ENCODE data around the gene LRRC7.

LRRC7 gene

DNA sequence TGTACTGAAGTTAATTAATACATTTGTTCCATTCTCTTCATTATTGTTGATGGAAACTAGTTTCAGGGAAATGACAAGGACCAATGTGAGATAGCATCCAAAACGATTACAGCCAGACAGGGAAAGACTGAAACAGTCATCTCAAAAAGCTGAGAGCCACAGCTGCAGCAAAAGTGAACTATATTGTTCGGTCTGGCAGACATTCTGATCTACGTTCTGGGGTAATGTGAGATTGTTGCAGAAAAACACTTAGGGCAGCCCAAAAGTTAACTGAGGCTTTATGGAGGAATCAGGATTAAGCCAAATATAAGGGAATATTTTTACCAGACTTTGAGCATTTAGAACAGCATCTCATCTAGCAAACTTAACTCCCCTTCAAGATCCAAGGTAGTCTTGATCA, 524.8 kb downstream of the LRRC7 start:
- no peak for DNase-seq
- in situ Hi-C loops (cut with MboI; ENCODE audit: low pct_unique_long_range_greater_than_20kb, low sequenced_read_pairs): no loop called here

- no peak for DNase-seq
- in situ Hi-C loops (cut with MboI; ENCODE audit: low pct_unique_long_range_greater_than_20kb, low sequenced_read_pairs): no loop called here
Observed at GRCh38 chr1:70093250-70093975, 525.7 kb downstream of the LRRC7 start.

- DNase-seq: no peak
- in situ Hi-C loops (cut with MboI; ENCODE audit: low pct_unique_long_range_greater_than_20kb, low sequenced_read_pairs): no loop called here
Observed at GRCh38 chr1:70101231-70101630, 533.5 kb downstream of the LRRC7 start.

DNA sequence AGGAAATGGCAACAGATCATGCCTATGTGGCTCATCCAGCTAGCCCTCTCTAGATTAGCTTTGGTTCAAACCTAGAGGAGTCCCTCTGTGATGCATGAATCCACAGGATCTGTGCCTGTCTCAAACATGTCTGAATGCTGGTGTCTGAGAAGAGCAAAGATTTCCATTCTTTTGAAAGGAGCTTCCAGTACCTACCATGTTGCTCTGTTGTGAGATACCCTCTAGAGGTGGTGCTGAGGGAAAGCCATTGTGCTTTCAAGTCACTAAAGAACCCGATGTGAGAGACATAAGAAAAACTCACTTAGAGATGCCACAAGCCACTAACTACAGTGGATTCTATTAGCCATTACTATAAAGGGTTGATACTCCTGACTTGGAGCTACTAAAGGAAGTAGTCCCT, 534.1 kb downstream of the LRRC7 start:
- in situ Hi-C loops (cut with MboI; ENCODE audit: low pct_unique_long_range_greater_than_20kb, low sequenced_read_pairs): no loop called here
- no peak for DNase-seq

DNA sequence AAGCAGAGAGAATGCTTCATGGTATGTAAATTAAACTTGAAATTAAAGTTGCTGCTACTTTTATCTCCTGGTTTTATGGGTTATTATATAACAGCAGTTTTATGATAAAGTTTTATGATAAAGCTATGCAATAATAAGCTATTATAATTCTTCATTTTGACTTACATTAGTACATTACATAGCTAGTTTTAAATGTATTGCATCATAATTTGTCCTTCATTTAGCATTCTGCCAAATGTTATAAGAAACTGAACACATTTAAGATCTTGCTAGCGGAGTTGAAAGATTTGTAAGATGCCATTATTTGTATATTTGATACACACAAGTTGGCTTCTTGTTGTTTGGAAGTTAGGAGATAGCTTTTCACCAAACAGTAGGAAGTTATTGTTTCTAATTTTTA, 536.0 kb downstream of the LRRC7 start:
- DNase-seq: no peak
- in situ Hi-C loops (cut with MboI; ENCODE audit: low pct_unique_long_range_greater_than_20kb, low sequenced_read_pairs): no loop called here

DNA sequence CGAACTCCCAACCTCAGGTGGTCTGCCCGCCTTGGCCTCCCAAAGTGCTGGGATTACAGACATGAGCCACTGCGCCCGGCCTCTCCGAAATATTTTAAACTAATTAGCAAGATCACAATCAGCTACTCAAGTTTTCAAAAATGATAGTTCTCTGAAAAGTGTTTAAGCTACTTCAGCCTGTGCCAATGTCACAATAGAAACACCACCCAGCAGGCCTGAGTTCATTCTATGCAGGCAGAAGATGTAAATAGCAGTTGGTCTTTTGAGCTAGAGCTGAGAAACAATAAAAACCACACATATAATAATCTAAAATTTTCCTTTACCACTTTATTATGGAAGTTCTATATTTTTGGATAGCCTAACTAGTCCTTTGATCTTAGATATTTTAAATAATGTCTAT, 541.5 kb downstream of the LRRC7 start:
- DNase-seq: no peak
- in situ Hi-C loops (cut with MboI; ENCODE audit: low pct_unique_long_range_greater_than_20kb, low sequenced_read_pairs): no loop called here

GRCh38 chr1:70112838-70113237, 545.1 kb downstream of the LRRC7 start:
- in situ Hi-C loops (cut with MboI; ENCODE audit: low pct_unique_long_range_greater_than_20kb, low sequenced_read_pairs): no loop called here

DNA sequence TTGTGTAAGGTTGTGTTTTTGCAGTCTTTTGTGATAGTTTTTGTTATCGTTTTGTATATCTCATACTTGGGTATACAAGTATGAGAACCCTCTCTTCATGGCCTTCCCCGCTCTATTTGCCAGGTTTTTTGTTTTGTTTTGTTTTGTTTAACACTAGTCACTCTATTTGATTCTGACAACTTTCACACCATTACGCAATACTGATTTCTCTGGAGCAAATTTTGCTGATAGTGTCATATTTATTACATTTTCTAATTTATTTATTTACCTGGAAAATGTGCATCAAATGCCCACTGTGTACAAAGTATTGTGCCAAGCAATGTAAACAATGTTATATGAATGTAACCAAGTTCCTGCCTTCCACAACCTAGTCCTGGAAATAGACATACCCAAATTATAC, 547.6 kb downstream of the LRRC7 start:
- DNase-seq: no peak
- in situ Hi-C loops (cut with MboI; ENCODE audit: low pct_unique_long_range_greater_than_20kb, low sequenced_read_pairs): no loop called here

More at GRCh38 chr1:70112838-70113237, 545.1 kb downstream of the LRRC7 start:
- no peak for DNase-seq

DNA sequence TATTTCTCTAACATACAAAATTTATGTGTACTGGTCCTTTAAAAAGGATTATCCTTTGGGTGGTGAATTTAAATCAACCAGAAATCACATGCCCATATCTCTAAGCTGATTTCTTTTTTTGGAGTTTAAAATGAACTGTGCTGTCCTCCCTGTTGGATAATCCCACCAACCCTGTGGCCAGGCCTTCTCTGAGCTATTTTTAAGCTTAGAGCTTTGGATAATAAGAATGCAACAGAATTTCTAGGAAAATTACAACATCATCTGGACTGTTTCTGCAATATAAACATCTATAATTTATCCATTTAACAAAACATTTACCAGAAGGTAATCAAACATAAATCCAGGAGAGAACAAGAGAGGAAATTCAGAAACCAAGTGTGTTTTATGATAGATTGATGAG, 549.3 kb downstream of the LRRC7 start:
- no peak for DNase-seq
- in situ Hi-C loops (cut with MboI; ENCODE audit: low pct_unique_long_range_greater_than_20kb, low sequenced_read_pairs): no loop called here

GRCh38 chr1:70134148-70134547, 566.4 kb downstream of the LRRC7 start:
- in situ Hi-C loops (cut with MboI; ENCODE audit: low pct_unique_long_range_greater_than_20kb, low sequenced_read_pairs): no loop called here

GRCh38 chr1:70140343-70140742, 572.6 kb downstream of the LRRC7 start:
- in situ Hi-C loops (cut with MboI; ENCODE audit: low pct_unique_long_range_greater_than_20kb, low sequenced_read_pairs): no loop called here
- DNase-seq: no peak

More at GRCh38 chr1:70134148-70134547, 566.4 kb downstream of the LRRC7 start:
- DNase-seq: no peak

DNA sequence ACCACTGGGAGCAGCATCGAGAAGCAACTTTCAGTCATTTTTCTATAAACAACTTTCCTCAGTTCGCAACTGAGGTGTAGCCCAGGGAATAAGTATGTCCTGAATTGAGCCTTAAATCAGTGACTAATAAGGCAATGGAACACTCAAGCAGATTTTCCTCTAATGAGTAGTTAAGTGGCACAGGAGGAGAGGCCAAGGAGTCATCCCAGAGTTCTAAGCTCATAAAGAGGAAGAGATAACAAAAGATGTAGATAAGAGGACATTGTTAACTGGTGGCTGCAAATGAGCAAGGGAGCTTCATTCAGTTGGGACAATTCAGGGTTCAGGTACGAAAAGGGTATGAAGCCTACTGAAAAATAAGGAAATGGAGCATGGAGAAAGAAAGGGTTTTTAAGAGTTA, 573.2 kb downstream of the LRRC7 start:
- no peak for DNase-seq
- in situ Hi-C loops (cut with MboI; ENCODE audit: low pct_unique_long_range_greater_than_20kb, low sequenced_read_pairs): no loop called here

GRCh38 chr1:70142075-70142474, 574.4 kb downstream of the LRRC7 start:
- DNase-seq: no peak
- in situ Hi-C loops (cut with MboI; ENCODE audit: low pct_unique_long_range_greater_than_20kb, low sequenced_read_pairs): no loop called here

GRCh38 chr1:70143048-70143659, 575.4 kb downstream of the LRRC7 start:
- in situ Hi-C loops (cut with MboI; ENCODE audit: low pct_unique_long_range_greater_than_20kb, low sequenced_read_pairs): no loop called here
- DNase-seq: no peak

GRCh38 chr1:70146488-70146887, 578.8 kb downstream of the LRRC7 start:
- in situ Hi-C loops (cut with MboI; ENCODE audit: low pct_unique_long_range_greater_than_20kb, low sequenced_read_pairs): no loop called here
- DNase-seq: no peak

DNA sequence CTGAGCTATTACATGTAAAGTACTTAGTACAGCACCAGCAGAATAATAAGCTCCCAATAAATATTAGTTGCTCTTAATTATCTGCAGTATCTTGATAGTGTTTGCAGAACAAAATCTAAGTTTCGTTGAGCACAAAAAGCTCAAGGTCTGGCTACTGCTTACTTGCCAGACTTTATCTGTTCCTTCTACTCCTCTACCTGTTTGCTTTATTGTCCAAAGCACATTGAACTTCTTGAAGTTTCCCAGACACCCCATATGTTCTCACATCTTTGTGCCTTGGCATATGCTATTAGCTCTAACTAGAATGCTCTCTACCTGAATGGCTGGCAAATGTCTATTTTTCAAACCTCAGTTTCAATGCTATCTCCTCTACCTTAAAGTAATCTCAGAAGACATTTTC, 582.7 kb downstream of the LRRC7 start:
- in situ Hi-C loops (cut with MboI; ENCODE audit: low pct_unique_long_range_greater_than_20kb, low sequenced_read_pairs): no loop called here
- no peak for DNase-seq

- no peak for DNase-seq
Observed at GRCh38 chr1:70153739-70154138, 586.0 kb downstream of the LRRC7 start.

GRCh38 chr1:70156529-70157120, 588.9 kb downstream of the LRRC7 start:
- DNase-seq: no peak
- in situ Hi-C loops (cut with MboI; ENCODE audit: low pct_unique_long_range_greater_than_20kb, low sequenced_read_pairs): no loop called here

More at GRCh38 chr1:70153739-70154138, 586.0 kb downstream of the LRRC7 start:
- in situ Hi-C loops (cut with MboI; ENCODE audit: low pct_unique_long_range_greater_than_20kb, low sequenced_read_pairs): no loop called here

DNA sequence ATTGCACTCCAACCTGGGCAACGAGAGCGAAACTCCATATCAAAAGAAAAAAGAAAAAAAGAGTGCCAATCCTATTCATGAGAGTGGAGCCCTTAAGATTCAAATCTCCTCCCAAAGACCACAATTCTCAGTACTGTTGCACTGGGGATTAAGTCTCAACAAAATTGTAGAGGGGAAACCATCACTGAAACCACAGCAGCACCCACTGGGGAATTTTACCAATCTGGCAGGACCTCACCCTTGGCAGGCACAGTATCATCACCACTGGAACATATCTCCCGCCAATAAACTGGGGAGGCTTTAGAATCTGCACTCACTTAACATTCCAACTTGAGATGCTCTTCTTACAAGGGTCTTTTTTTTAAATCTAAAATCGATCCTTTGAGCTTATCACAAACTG, 596.6 kb downstream of the LRRC7 start:
- in situ Hi-C loops (cut with MboI; ENCODE audit: low pct_unique_long_range_greater_than_20kb, low sequenced_read_pairs): no loop called here
- no peak for DNase-seq

GRCh38 chr1:70168283-70168682, 600.6 kb downstream of the LRRC7 start:
- in situ Hi-C loops (cut with MboI; ENCODE audit: low pct_unique_long_range_greater_than_20kb, low sequenced_read_pairs): no loop called here
- DNase-seq: no peak
